Stimulated activated CD4-positive, alpha-beta T cell treated with anti-CD3 and anti-CD28 coated beads, Interleukin-2, amount 100 ng/mL, for 4 hours (primary cell): ENCODE measurements around the gene NAA11.
"Not testable (repeated sequence)": the region's sequence is repeated elsewhere in the genome, so short reads cannot be mapped to it uniquely, and the experiment has no call there.

Experiments
- DNase-seq: peaks from one replicate; pipeline ENCODE4 v3.0.0-alpha.2; 2020; ENCODE audit warnings: low read depth

The NAA11 gene

DNA sequence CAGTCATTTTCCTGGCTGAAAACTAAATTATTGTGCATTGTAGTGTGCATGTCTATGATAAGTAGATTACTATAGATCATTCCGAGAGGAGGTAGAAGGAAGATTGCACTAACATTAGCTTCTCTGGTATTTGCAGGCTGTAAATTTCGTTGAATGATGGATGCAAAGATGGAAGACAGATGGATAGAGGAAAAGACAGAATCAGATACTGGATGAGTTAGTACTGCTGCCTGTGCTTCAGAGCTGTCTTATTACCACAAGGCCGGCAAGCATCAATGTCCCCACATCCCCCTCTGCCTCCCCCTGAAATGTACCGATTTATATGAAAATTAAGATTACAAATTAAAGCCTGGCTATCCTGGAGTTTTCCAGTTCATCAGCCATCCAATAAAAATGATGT is 17.7 kb downstream of the NAA11 start:
- no peak for DNase-seq

DNA sequence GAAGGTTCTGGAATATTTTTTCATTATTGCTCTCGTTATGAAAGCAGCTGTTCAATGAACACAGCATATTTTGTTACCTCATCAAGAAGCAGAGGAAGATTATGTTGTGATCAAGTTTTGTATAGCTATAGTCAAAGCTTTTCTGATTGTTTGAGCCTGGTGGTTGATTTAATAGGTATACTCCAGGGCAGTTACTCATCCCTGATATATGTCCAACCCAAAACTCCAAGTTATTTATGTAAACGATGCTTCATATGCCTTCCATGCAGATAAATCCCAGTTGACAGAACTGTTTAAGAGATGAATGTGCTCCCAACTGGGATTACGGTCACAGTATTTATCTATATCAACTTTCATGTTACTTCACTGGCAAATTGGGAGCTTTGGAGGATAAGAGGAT is 19.1 kb downstream of the NAA11 start:
- DNase-seq = no peak

DNA sequence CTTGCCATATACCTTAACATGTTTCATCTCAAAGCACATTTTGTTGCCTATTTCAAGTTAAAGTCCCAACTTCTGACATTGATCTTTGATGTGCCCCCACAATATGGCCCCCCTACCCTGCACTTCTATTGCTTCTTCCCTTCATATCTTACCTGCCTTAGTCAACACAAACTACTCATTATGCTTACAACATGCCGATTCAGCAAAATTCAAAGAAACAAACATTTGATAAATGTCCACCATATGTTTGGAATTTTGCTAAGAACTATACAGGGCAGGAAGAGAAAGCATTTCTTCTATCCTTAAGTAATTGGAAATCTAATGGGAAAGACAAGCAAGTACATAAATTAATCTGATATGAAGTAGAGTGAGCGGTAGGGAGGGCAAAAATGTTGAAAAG is 25.6 kb downstream of the NAA11 start:
- DNase-seq = no peak

DNA sequence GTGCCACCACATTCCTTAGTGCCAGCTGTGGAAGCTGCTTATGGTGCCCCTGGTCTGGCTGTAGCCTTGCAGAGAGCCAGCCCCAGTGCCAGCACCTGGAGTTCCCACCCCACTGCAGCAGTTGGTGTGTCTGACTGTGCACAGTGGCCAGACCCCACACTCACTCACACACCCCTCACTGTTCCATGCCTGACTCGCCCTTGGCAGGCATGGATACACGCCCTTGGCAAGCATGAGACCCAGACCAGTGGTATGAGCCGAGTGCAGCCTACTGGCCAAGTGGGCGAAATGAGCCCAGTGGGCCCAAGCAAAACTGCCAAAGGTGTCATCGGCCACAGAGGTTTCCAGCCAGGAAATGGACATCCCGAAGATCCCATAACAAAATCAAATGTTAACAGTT is 27.4 kb downstream of the NAA11 start:
- DNase-seq = no peak

DNA sequence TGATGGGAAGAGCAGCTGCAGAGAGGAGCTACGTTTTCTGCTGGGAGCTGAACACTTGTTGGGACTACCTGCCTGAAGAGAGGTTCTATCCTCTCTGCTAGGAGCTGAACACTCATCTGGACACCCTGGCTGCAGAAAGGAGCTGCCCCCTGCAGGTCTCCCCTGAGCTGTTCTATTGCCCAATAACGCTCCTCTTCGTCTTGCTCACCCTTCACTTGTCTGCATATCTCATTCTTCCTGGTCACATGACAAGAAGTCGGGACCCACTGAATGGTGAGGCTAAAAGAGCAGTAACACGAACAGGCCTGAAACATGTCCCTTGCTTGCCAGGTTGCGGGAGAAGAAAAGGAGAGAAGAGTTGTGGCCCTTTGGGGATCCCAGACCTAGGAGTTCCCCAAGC is 27.8 kb downstream of the NAA11 start:
- DNase-seq = no peak

DNA sequence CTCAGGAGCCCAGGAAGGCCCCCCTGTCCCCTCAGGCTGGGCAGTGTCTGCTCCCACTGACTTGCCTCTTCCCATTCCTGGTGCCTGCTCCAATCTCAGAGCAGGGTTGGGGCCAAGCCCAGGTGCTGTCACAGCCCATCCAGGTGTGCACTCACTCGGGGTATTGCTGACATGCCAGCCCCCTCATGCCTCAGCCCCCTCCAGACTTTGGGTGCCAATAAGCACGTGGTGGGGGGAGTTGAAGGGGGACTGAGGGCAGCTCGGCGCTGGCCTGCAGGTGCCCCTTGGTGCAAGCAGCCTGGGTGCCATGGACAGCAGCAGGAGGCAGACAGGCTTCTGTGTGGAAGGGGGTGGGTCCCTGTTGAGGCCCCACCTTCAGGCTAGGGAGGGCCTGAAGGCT is 28.4 kb downstream of the NAA11 start:
- no peak for DNase-seq

DNA sequence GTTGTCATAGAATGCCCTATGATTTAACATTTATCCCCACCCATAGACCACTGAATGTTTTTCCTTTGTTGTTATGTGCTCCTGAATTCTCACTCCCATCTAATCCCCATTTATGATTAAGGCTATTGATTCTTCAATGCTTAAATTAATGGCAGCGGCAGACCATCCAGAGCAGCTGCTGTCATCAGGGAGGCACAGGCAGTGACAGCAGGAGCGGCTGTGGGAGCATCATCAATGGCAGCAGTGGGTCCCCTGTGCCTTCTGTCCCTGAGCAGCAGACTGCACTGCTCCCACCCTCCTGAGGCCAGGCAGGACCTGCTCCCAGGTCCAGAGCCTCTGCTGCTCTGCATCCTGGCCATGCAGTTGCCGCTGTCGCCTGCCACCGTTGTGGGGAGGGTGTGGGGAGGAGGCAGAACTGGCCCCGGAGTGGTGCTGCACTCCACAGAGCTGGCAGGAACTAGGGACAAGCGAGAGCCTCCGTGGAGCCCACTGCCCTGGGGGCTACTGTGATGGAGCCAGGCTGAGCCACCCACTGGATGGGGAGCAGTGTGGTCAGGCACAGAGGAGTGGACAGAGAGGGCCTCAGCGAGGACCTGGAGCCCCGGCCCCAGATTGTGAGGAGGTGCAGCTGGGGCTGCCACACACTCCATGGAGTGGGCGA is 29.0 kb downstream of the NAA11 start:
- DNase-seq = no peak

DNA sequence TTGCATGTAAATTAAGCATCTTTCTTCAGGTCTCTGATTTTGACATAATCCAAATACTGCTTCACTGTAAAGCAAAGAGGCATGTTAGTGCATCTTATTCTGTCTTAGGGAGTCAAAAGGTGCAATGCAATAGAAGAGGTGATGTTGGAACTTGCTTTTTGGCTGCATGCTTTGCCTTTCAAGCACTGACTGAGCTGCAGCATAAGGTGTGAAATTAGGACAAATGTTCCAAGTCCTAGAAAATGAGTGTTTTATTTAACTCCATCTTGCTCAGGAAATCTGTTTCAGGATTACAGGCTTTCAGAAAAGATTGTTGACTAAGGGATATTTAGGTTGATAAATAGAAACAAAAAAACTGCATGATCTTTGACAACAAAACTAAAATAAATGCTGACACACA is 30.8 kb downstream of the NAA11 start:
- DNase-seq = no peak

DNA sequence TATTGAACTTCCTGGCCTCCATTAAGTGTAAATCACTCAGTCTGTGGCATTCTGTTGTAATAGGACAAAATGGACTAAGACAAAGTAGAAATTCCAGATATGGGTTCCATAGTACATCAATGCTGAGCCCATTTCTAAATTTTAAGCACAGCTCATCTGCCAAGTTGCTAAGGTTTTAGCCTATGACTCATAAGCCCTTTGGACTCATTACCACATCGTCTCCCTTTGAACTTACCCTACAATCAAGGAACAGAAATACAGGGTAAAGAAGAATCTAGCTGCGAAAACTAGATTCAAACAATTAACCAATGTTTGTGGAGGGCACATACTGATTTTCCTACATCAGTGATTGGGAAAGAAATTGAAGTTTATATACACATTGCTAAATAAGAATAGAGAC is 31.8 kb downstream of the NAA11 start:
- no peak for DNase-seq

DNA sequence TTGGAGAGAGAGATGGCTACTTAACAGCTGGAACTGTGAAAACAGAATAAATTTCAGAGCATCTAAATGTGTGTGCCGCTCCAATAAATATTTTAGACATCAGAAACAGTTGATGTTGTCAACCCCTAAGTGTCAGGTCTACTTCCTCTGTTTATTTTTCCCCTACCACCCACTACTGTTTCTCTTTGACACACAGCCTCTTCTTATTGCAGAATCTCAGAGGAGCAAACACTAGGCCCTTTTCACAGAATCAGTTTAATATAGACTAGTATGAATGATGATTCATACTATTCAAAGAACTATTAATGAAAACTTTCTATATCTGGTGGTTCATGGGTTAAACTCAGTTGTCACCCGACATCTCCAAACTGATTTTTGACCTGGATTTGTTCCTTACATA is 33.9 kb downstream of the NAA11 start:
- no peak for DNase-seq

DNA sequence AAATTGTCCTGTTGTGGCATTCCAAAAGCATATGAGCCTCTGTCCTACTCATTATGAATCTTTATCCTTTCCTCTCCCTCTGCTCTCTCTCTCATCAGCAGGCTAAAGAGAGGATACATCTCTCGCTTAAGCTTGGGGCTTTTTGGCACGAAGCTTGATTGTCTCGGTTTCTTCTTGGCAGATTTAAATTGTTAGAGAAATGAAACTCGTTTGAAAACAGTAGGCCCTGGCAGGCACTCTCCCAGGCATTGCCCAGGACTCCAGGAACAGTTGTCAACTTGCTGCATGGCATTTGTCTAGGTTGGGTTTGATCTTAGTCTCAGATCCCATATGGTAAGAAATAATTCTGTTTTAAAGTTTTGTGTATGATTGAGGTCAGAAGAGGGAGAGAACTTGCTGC is 35.5 kb downstream of the NAA11 start:
- no peak for DNase-seq

DNA sequence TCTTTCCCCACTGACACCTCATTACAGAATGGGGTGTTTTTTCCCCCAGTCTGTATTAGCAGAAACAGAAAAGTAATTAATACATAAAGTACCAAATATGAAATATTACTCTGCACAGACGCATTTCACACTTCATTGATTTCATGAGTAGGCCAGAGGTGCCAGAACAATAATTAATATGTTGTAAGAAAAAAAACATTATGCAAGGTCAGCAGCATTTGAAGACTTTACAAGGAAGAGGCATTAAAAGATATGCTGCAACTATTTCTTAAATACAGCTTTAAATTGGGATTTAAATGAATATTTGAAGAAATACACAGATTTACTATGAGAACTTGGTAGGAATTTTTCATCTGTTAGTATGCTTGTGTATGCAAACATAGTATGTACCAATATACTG is 37.7 kb downstream of the NAA11 start:
- no peak for DNase-seq

DNA sequence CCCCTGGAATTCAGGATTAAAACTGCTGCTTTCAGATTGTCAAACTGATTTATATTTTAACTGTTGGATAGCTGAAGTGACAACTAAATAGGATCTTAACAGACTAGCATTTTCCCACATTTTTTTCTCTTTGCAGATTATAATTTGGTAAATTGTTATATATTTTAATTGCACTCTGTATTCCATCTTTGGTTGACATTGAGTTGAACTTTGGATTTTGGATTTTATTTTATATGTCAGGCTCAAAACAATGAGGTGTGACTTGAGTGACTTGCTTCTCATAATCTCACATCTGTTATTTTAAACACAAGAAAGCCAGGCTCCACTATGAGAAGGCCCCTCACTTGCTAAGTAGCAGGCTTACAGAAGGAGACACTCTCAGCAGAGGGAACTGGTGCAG is 38.1 kb downstream of the NAA11 start:
- DNase-seq = no peak

DNA sequence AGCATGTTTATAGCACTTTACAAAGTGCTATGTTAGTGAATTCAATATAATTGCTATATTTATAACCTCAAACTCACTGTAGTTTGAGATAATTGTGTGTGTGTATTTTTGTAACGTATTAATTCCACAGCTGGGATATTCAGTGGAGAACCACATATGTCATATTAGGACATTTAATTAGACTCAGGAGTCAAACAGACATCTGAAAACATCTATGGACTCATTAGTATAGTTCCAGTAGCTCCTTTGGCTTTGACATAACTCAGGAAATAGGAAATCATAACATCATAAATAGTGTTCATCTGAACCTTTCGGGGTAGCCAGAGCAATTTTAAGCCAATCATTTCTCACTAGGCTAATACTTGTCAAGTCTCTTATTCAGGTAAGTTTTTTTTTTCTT is 38.8 kb downstream of the NAA11 start:
- no peak for DNase-seq

DNA sequence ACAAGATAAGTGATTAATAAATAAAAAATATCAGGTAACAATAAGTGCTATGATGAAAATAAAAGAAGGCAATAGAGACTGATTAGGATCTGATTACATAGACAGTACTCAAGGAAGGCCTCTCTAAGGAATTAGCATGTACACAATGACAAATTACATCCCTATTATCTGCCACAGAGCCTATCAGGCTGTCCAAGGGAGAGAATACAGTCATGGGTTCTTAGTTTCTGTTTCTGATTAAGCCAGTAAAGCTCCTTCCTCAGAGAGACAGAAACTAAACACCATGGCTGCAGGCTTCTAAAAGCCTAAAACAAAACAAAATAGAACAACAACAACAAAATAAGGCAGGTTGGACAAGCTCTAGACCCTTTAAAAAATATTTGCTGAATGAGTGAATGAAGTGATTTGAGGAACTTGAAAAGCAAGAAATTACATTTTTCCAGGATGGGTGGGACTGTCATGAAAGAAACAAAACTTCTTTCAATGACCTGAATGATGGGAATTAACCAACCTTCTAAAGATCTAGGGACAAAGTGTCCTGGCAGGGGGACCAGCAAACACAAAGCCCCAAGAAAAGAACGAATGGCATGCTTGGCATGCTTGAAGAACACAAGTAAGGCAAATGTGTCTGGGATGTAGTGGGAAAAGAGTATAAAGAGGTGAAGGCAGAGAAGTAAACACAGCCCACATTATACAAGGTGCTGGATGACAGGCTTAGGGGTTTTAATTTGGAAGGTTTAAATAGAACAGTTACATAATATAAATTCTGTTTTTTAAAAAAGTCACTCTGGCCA is 44.1 kb downstream of the NAA11 start:
- DNase-seq = no peak

DNA sequence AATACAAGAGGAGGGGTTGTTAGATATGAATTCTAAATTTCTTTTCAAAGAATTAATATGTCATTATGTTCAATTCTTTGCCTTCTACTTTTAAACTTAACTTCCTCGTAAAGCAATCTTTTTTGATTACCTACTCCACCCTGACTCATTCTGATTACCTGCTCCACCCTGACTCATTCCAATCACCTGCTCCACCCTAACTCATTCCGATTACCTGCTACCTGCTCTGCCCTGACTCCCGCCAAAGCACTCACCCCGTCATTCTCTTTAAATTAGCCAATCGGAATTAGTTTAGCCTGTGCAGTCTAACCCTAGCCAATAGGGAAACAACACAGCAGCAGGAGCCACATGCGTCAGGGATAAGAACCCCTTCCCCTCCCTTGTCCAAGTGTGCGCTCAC is 48.4 kb downstream of the NAA11 start:
- DNase-seq = not testable (repeated sequence)

DNA sequence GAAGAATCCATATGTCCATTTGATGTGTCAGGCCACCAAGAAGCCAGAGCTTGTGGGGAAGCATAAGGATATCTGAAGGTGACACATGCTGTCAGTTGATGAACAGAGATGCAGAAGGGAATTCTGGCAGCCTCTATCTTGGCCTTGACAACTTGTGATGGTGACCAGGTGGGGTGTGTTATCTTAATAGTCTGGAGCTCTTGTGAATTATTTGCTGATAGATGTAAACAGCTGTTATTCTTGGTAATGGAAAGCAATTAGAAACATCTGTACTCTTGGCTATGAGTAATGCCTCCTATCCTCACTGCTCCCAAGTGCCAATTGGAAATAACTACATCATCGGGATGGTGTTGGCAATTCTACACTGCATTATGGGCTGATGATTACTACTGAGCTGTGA is 51.9 kb downstream of the NAA11 start:
- DNase-seq = no peak

DNA sequence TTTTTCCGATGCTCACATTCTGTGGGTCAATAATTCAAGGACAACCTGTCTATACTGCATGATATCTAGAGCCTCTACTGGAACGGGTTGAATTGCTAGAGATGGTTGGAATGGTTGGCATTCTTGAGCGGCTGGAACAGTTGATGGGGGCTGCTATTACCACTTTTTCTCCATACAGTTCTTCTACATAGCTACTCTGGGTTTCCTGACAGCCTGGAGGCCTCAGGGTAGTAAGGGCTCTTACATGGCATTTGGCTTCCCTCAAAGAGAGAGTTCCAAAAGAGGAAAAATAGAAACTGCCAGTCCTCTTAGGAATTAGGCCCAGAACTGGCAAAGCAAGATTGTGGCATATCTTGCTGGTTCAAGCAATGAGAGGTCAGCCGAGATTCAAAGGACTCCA is 53.1 kb downstream of the NAA11 start:
- DNase-seq = no peak

DNA sequence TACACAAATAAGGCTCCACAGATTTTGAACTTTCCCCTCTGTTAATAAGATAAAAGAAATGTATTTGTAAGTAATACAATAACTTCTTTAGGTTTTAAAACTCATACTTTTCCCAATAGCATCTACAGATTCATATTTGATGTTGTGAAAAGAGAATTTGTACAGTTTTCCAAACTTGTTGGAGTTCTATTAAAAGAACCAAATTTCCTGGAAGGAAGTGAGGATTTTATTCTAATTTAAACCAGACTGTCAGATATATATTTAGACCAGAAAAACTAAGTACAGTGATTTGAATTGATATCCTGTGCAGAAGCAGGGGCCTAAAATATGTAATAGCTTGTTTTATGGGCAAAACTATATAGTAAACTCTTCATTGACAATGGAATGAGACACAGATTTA is 53.7 kb downstream of the NAA11 start:
- no peak for DNase-seq

DNA sequence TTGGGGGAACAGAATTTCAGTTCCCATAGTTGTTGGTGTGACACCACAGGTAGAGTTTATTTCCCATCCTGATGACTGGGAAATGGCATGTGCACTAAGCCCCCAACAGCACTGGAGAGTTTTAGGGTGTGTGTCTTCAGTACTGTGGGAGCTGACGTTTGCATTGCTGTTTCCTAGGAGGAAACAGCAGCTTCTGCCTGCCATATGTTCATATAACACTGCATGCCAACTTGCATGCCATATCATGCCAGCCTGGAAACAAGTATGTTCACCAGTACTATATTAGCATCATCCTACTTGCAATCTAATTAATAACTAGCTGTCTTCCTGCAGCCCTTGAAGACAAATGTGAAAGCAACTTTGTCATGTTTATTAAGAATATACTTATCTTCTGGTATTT is 58.2 kb downstream of the NAA11 start:
- no peak for DNase-seq
